Naive thymus-derived CD4-positive, alpha-beta T cell (primary cell): ENCODE results near the gene RYR1. TPM values are rescaled to one million over a fixed set of nuclear protein-coding genes. Genes with fewer than 3 reads are reported as not detected.

Experiments used
- ATAC-seq: fragments of 150-1000 bp; cut with Tn5 transposase; 2 replicates; pipeline ENCODE4 v1.10.0; 2021; ENCODE audit warnings: mild to moderate bottlenecking, moderate library complexity
- CTCF ChIA-PET: fragments of 350-600 bp; sonication (Branson Sonifier 250); formaldehyde crosslinking; loops from one replicate; lab custom pipeline; 2021; ENCODE audit warnings: antibody characterized with exemption; lab: Charles Lee
- POLR2A ChIA-PET: fragments of 350-600 bp; sonication (Branson Sonifier 250); formaldehyde crosslinking; loops from one replicate; lab custom pipeline; 2021; ENCODE audit warnings: antibody characterized with exemption, inconsistent platforms; lab: Charles Lee
- DNase-seq, 9 donors: peaks; one replicate each; pipeline versions ENCODE4 v3.0.0 to v3.0.0-alpha.2; 2020 to 2022; ENCODE audit warnings: mixed read lengths in 1 of 9
- H3K27ac ChIP-seq: one replicate; pipeline ENCODE4 v1.7.0; 2013; ENCODE audit warnings: mild to moderate bottlenecking, low read depth, low read length, moderate library complexity
- H3K27me3 ChIP-seq, 2 donors: one replicate each; pipeline ENCODE4 v1.7.0; 2013; ENCODE audit warnings: low read length in 2 of 2, mild to moderate bottlenecking in 2 of 2, moderate library complexity in 2 of 2; ENCODE audit not compliant: control insufficient read depth in 2 of 2, insufficient read depth in 2 of 2
- H3K36me3 ChIP-seq, 3 experiments: 1 replicate in 2 of 3; 2 replicates in 1 of 3; pipeline ENCODE4 v1.7.0; 2013; ENCODE audit warnings: low read length in 3 of 3, mild to moderate bottlenecking in 3 of 3, moderate library complexity in 1 of 3; ENCODE audit not compliant: insufficient read depth in 3 of 3, control insufficient read depth in 2 of 3
- H3K4me1 ChIP-seq, 2 donors: one replicate each; pipeline ENCODE4 v1.7.0; 2013; ENCODE audit warnings: low read length in 2 of 2, mild to moderate bottlenecking in 2 of 2, moderate library complexity in 1 of 2; ENCODE audit not compliant: control insufficient read depth in 2 of 2, insufficient read depth in 2 of 2
- H3K4me3 ChIP-seq: 2 replicates; pipeline ENCODE4 v1.7.0; 2013; ENCODE audit warnings: mild to moderate bottlenecking, low read length
- H3K9me3 ChIP-seq, 3 experiments: 1 replicate in 2 of 3; 2 replicates in 1 of 3; pipeline ENCODE4 v1.7.0; 2013; ENCODE audit warnings: low read length in 3 of 3; ENCODE audit not compliant: control insufficient read depth in 2 of 3
- H3K27ac Mint-ChIP-seq, 9 donors: one replicate each; pipeline ENCODE4 v1.8.0; 2020 to 2022; ENCODE audit warnings: mixed read lengths in 9 of 9, mild to moderate bottlenecking in 8 of 9, moderate library complexity in 5 of 9, inconsistent platforms in 2 of 9
- H3K27me3 Mint-ChIP-seq, 5 donors: one replicate each; pipeline ENCODE4 v1.8.0; 2021 to 2022; ENCODE audit warnings: mixed read lengths in 5 of 5, mild to moderate bottlenecking in 1 of 5
- H3K36me3 Mint-ChIP-seq, 5 donors: one replicate each; pipeline ENCODE4 v1.8.0; 2020 to 2022; ENCODE audit warnings: mixed read lengths in 5 of 5, mild to moderate bottlenecking in 3 of 5, inconsistent platforms in 1 of 5
- H3K4me1 Mint-ChIP-seq, 7 donors: one replicate each; pipeline ENCODE4 v1.8.0; 2020 to 2022; ENCODE audit warnings: mixed read lengths in 7 of 7, mild to moderate bottlenecking in 3 of 7, inconsistent platforms in 1 of 7
- H3K4me3 Mint-ChIP-seq, 10 donors: one replicate each; pipeline ENCODE4 v1.8.0; 2020 to 2022; ENCODE audit warnings: mild to moderate bottlenecking in 10 of 10, mixed read lengths in 10 of 10, moderate library complexity in 6 of 10, inconsistent platforms in 2 of 10
- H3K9me3 Mint-ChIP-seq, 11 donors: one replicate each; pipeline ENCODE4 v1.8.0; 2020 to 2022; ENCODE audit warnings: mixed read lengths in 11 of 11, mild to moderate bottlenecking in 4 of 11, inconsistent platforms in 1 of 11, moderate library complexity in 1 of 11
- intact Hi-C, 2 donors: fragments of 100-400 bp; cut with micrococcal nuclease; formaldehyde crosslinking; loops; one replicate each; pipeline ENCODE4 v1.15.1; 2023
- polyA plus RNA-seq, 2 donors: library from polyadenylated mRNA; unstranded; fragments of 300-500 nt; fragmentation: Illumina TruSeq; gene quantifications; one replicate each; pipeline ENCODE4 v1.2.3, GENCODE V29; 2021
- total RNA-seq, 6 experiments: library from RNA in 5 of 6; stranded (reverse) in 5 of 6; gene quantifications; 1 replicate in 5 of 6; 2 replicates in 1 of 6; pipeline ENCODE4 v1.2.3 and lab custom pipeline; 2021 to 2026

The RYR1 gene
- total and polyA plus RNA-seq, 7 experiments from 2014 or later: 0.29 to 2.6 (median 1.7) TPM; not detected in 2

DNA sequence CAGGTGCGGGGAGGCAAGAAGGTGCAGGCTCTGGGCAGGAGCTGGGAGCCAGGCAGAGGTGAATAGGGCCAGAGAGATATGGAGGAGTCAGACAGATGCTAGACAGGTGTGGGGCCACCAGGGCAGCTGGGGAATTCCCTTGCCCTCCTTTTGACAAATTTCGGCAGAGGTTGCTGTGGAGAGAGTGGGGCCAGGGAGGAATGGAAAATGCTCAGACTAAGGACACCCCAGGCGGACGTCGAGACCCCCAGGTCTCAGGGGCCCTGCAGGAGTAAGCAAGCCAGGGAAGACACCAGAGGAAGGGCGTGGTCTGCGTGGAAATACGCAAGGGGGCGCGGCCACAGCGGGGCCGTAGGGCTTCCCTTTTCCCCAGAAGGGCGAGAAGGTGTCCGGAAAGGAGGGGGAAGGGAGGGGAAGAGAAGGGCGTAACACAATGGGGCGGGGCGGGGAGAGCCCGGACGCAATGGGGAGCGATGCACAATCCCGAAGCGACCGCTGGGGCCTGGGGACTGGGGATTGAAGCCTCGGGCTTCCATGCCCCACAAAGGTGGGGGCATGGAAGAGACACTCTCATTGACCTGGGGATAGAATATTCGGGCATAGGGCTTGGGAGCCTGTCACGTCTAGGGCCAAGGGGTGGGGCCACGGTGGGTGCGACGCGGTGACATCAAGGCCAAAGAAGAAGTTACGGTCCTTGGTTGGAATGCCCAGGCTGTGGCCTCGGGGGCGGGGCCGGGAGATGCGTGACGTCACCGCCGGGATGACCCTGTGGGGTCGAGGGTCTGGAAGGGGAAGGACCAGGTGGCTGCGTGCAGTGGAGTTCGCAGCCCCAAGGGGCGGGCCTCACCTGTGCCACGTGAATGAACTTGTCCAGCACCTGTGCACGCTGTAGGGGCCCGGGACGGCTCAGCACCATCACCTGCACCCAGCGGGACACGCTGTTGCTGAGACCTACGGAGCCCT is 15.7 kb upstream of the RYR1 start:
- DNase-seq: peak in 8 of 9 donors; percentile 18 to 66 (median 26)
- H3K4me3 Mint-ChIP-seq: peak overlapping the region; percentile 83 to 96 (median 86)
- peak overlapping the region; percentile 57 to 82 (median 71) for H3K27ac Mint-ChIP-seq
- Histone ChIP-seq H3K27me3 (no peaks in the 10 kb centered on the region), H3K9me3 (no peaks in the 10 kb centered on the region), H3K4me1 (peaks cover 12 to 13% of the 10 kb centered on the region in 2 donors), H3K4me3 (peak overlapping the region; percentile 55), H3K36me3 (no peaks in the 10 kb centered on the region), H3K27ac (peak overlapping the region; percentile 30)
- POLR2A ChIA-PET: no interaction called here
- peaks cover 0 to 2% (median 0%) of the 10 kb centered on the region in 5 donors for H3K27me3 Mint-ChIP-seq
- intact Hi-C loops: loop anchor here in 1 of 2 donors (1.0 kb wide), 1 partner anchor 15 kb away; the partner anchor contains the start of gene FAM98C
- no peaks in the 10 kb centered on the region for H3K36me3 Mint-ChIP-seq
- H3K9me3 Mint-ChIP-seq: no peaks in the 10 kb centered on the region
- peaks cover 20 to 23% (median 22%) of the 10 kb centered on the region in 7 donors for H3K4me1 Mint-ChIP-seq
- ATAC-seq: peak; percentile 94
- CTCF ChIA-PET: no interaction called here

DNA sequence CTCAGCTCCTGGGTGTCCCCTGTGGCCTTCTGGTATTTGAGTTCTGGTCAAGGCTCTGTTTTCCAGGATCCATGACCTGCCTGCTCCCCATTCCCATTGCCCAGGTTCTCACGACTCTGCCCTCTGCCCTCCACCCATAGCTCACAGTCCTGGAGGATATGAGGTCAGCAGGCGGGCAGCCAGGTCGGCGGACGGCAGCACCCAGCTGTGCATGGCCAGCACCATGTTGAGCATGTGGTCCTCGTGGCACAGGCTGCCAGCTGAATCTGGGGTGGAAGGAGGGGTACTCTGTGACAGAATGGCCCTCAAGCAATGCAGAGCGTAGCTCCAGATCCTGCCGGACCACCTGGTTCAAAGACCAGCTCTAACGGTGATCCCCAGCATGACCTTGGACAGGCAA is 12.6 kb upstream of the RYR1 start:
- Mint-ChIP-seq H3K4me1 (peaks cover 21 to 27% (median 26%) of the 10 kb centered on the region in 7 donors), H3K27ac (no peak overlapping the region), H3K36me3 (no peaks in the 10 kb centered on the region), H3K9me3 (no peaks in the 10 kb centered on the region), H3K4me3 (no peak overlapping the region), H3K27me3 (peaks cover 0 to 4% (median 2%) of the 10 kb centered on the region in 5 donors)
- H3K9me3 ChIP-seq: no peaks in the 10 kb centered on the region
- POLR2A ChIA-PET: interaction anchor here (1.2 kb wide), 1 partner anchor 17 kb away, joined by 5 read pairs; no protein-coding TSS in a partner anchor
- no peaks in the 10 kb centered on the region for H3K36me3 ChIP-seq
- no peaks in the 10 kb centered on the region for H3K27me3 ChIP-seq
- CTCF ChIA-PET: no interaction called here
- ATAC-seq (no peak), DNase-seq (no peak)
- H3K4me1 ChIP-seq: peaks cover 12 to 13% of the 10 kb centered on the region in 2 donors
- H3K4me3 ChIP-seq: no peak overlapping the region
- no peak overlapping the region for H3K27ac ChIP-seq
- intact Hi-C loops: no loop called here

DNA sequence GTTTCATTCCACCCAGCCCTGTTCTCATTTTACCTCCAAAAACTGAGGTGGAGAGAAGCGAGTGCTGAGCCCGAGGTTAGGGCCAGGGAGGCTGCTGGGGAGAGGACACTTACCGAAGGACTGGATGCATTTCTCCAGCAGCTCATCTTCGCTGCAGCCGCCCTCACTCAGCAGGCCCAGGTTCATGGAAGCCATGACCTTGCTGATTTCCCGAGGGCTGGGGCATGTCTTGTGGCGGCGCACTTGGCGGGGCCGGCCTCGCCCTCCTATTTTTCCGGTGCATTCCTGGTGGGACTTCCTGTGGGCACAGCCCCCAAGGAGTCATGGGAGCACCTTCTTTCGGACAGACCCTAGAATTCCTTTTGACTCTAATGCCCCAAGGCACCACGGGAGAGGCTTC is 11.6 kb upstream of the RYR1 start:
- no peaks in the 10 kb centered on the region for H3K36me3 ChIP-seq
- H3K36me3 Mint-ChIP-seq: no peaks in the 10 kb centered on the region
- peaks cover 22 to 33% (median 29%) of the 10 kb centered on the region in 7 donors for H3K4me1 Mint-ChIP-seq
- ATAC-seq (no peak), DNase-seq (no peak)
- no peak overlapping the region for H3K27ac Mint-ChIP-seq
- no peaks in the 10 kb centered on the region for H3K27me3 ChIP-seq
- no peak overlapping the region for H3K4me3 ChIP-seq
- CTCF ChIA-PET: no interaction called here
- no peaks in the 10 kb centered on the region for H3K9me3 Mint-ChIP-seq
- peaks cover 0 to 9% (median 2%) of the 10 kb centered on the region in 5 donors for H3K27me3 Mint-ChIP-seq
- H3K4me1 ChIP-seq: peaks cover 12 to 13% of the 10 kb centered on the region in 2 donors
- no peaks in the 10 kb centered on the region for H3K9me3 ChIP-seq
- POLR2A ChIA-PET: no interaction called here
- no peak overlapping the region for H3K27ac ChIP-seq
- no peak overlapping the region for H3K4me3 Mint-ChIP-seq
- intact Hi-C loops: no loop called here

DNA sequence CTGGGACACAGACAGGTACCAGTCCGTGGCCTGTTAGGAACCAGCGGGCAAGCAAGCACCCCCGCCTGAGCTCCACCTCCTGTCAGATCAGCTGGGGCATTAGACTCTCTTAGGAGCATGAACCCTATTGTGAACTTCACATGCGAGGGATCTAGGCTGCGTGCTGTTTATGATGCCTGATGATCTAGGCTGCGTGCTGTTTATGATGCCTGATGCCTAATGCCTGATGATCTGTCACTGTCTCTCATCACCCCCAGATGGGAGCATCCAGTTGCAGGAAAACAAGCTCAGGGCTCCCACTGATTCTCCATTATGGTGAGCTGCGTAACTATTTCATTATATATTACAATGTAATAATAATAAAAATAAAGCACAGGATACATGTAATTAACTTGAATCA is 11.1 kb upstream of the RYR1 start:
- ChIA-PET CTCF (no interaction called here), POLR2A (no interaction called here)
- Mint-ChIP-seq H3K9me3 (no peaks in the 10 kb centered on the region), H3K27ac (no peak overlapping the region), H3K27me3 (peaks cover 0 to 9% (median 2%) of the 10 kb centered on the region in 5 donors), H3K4me1 (peaks cover 16 to 27% (median 25%) of the 10 kb centered on the region in 7 donors), H3K4me3 (no peak overlapping the region), H3K36me3 (no peaks in the 10 kb centered on the region)
- H3K4me1 ChIP-seq: peaks cover 7 to 11% of the 10 kb centered on the region in 2 donors
- no peaks in the 10 kb centered on the region for H3K27me3 ChIP-seq
- H3K36me3 ChIP-seq: no peaks in the 10 kb centered on the region
- H3K27ac ChIP-seq: no peak overlapping the region
- no peaks in the 10 kb centered on the region for H3K9me3 ChIP-seq
- no peak for DNase-seq
- no peak for ATAC-seq
- intact Hi-C loops: no loop called here
- no peak overlapping the region for H3K4me3 ChIP-seq

DNA sequence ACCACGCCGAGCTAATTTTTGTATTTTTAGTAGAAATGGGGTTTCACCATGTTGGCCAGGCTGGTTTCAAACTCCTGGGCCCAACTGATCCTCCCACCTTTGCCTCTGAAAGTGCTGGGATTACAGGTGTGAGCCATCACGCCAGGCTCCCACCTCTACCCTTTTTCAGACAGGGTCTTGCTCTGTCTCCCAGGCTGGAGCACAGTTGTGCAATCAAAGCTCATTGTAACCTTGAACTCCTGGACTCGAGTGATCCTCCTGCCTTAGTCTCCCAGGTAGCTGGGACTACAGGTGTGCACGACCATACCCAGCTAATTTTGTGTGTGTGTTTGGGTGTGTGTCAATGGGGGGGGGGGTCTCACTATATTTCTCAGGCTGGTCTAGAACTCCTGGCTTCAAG is 9.2 kb upstream of the RYR1 start:
- CTCF ChIA-PET: no interaction called here
- H3K36me3 ChIP-seq: no peaks in the 10 kb centered on the region
- intact Hi-C loops: no loop called here

DNA sequence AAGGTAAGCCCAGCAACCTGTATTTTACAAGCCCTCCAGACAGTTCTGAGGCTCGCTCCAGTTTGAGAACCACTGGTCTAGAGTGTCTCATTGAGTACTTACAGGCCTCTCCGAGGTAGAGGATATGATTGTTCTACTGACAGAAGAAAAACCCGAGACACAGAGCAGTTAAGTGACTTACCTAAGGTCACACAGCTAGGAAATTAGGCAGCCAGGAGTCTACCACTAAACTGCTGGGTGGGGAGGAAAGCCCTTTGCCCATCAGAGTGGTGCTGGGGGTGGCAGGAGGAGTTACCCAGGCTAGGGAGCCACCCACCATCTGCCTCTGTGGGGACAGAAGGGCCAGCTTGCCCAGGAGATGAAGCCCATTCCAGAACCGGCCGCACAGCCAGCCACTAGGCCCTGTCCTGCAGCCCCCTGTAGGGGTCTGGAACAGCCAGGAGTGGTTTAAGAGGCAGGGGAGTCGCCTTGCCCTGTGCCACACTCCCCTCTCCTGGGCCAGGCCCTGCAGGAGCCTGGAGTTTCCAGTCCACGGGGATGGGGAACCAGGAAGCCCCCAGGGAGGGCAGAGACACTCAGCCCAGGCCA is 8.2 kb upstream of the RYR1 start:
- ATAC-seq (peak; percentile 15), DNase-seq (no peak)
- H3K4me3 Mint-ChIP-seq: peak overlapping the region in 4 of 10 donors; percentile 29 to 59 (median 46)
- ChIA-PET POLR2A (no interaction called here), CTCF (no interaction called here)
- H3K4me1 Mint-ChIP-seq: peaks cover 6 to 24% (median 16%) of the 10 kb centered on the region in 7 donors
- Histone ChIP-seq H3K9me3 (no peaks in the 10 kb centered on the region), H3K27ac (no peak overlapping the region), H3K36me3 (no peaks in the 10 kb centered on the region), H3K4me3 (no peak overlapping the region), H3K27me3 (no peaks in the 10 kb centered on the region), H3K4me1 (no peaks in the 10 kb centered on the region)
- peak overlapping the region in 1 of 9 donors; percentile 63 for H3K27ac Mint-ChIP-seq
- H3K36me3 Mint-ChIP-seq: no peaks in the 10 kb centered on the region
- H3K27me3 Mint-ChIP-seq: peaks cover 0 to 12% (median 4%) of the 10 kb centered on the region in 5 donors
- intact Hi-C loops: no loop called here
- H3K9me3 Mint-ChIP-seq: no peaks in the 10 kb centered on the region

More for the DNA sequence above, 9.2 kb upstream of the RYR1 start:
- H3K4me1 ChIP-seq: no peaks in the 10 kb centered on the region
- ATAC-seq: no peak
- peaks cover 6 to 18% (median 13%) of the 10 kb centered on the region in 7 donors for H3K4me1 Mint-ChIP-seq
- H3K36me3 Mint-ChIP-seq: no peaks in the 10 kb centered on the region
- H3K27ac ChIP-seq: no peak overlapping the region
- H3K4me3 ChIP-seq: no peak overlapping the region
- POLR2A ChIA-PET: no interaction called here
- no peaks in the 10 kb centered on the region for H3K9me3 Mint-ChIP-seq
- no peak overlapping the region for H3K27ac Mint-ChIP-seq
- no peak for DNase-seq
- no peak overlapping the region for H3K4me3 Mint-ChIP-seq
- H3K9me3 ChIP-seq: no peaks in the 10 kb centered on the region
- H3K27me3 Mint-ChIP-seq: peaks cover 0 to 12% (median 4%) of the 10 kb centered on the region in 5 donors
- no peaks in the 10 kb centered on the region for H3K27me3 ChIP-seq
